Activated naive CD8-positive, alpha-beta T cell treated with anti-CD3 and anti-CD28 coated beads, Interleukin-2, amount 50 U/mL, for 24 hours (primary cell): ENCODE measurements around the gene C13orf46.

Source experiments
- ATAC-seq: fragments of 150-1000 bp; cut with Tn5 transposase; one replicate; pipeline ENCODE4 v1.10.0; 2021
- DNase-seq: peaks from one replicate; pipeline ENCODE4 v3.0.0; 2021
- H3K27ac Mint-ChIP-seq: one replicate; pipeline ENCODE4 v1.8.0; 2021; ENCODE audit warnings: mild to moderate bottlenecking, mixed read lengths
- H3K27me3 Mint-ChIP-seq: one replicate; pipeline ENCODE4 v1.8.0; 2021; ENCODE audit warnings: mixed read lengths
- H3K36me3 Mint-ChIP-seq: one replicate; pipeline ENCODE4 v1.8.0; 2021; ENCODE audit warnings: low read depth, mixed read lengths
- H3K4me1 Mint-ChIP-seq: one replicate; pipeline ENCODE4 v1.8.0; 2021; ENCODE audit warnings: mixed read lengths
- H3K4me3 Mint-ChIP-seq: one replicate; pipeline ENCODE4 v1.8.0; 2021; ENCODE audit warnings: mild to moderate bottlenecking, moderate library complexity, mixed read lengths
- H3K9me3 Mint-ChIP-seq: one replicate; pipeline ENCODE4 v1.8.0; 2021; ENCODE audit warnings: mixed read lengths

The C13orf46 gene

GRCh38 chr13:113927661-113928581, 46.0 kb downstream of the C13orf46 start:
- H3K27me3 Mint-ChIP-seq = peaks cover 38% of the 10 kb centered on the region
- no peak for ATAC-seq
- peaks cover 19% of the 10 kb centered on the region for H3K4me1 Mint-ChIP-seq
- H3K36me3 Mint-ChIP-seq = no peaks in the 10 kb centered on the region
- no peak for DNase-seq
- H3K4me3 Mint-ChIP-seq = no peak overlapping the region
- no peaks in the 10 kb centered on the region for H3K9me3 Mint-ChIP-seq
- no peak overlapping the region for H3K27ac Mint-ChIP-seq

GRCh38 chr13:113926951-113927660, 46.8 kb downstream of the C13orf46 start:
- peaks cover 32% of the 10 kb centered on the region for H3K27me3 Mint-ChIP-seq
- no peak overlapping the region for H3K4me3 Mint-ChIP-seq
- H3K4me1 Mint-ChIP-seq = peaks cover 16% of the 10 kb centered on the region
- H3K9me3 Mint-ChIP-seq = no peaks in the 10 kb centered on the region
- DNase-seq = no peak
- H3K36me3 Mint-ChIP-seq = no peaks in the 10 kb centered on the region
- no peak overlapping the region for H3K27ac Mint-ChIP-seq
- ATAC-seq = no peak

- ATAC-seq (no peak), DNase-seq (no peak)
- H3K27me3 Mint-ChIP-seq = peaks cover 36% of the 10 kb centered on the region
- peaks cover 8% of the 10 kb centered on the region for H3K4me1 Mint-ChIP-seq
- peaks cover 3% of the 10 kb centered on the region for H3K36me3 Mint-ChIP-seq
- no peak overlapping the region for H3K27ac Mint-ChIP-seq
- H3K9me3 Mint-ChIP-seq = peaks cover 6% of the 10 kb centered on the region
- H3K4me3 Mint-ChIP-seq = no peak overlapping the region
Observed at GRCh38 chr13:113926301-113926761, 47.5 kb downstream of the C13orf46 start.

- Mint-ChIP-seq H3K36me3 (peaks cover 3% of the 10 kb centered on the region), H3K27me3 (peaks cover 44% of the 10 kb centered on the region), H3K27ac (no peak overlapping the region), H3K4me1 (no peaks in the 10 kb centered on the region), H3K4me3 (no peak overlapping the region), H3K9me3 (peaks cover 10% of the 10 kb centered on the region)
- ATAC-seq (no peak), DNase-seq (no peak)
Observed at GRCh38 chr13:113924184-113924901, 49.5 kb downstream of the C13orf46 start.

GRCh38 chr13:113923376-113924063, 50.4 kb downstream of the C13orf46 start:
- Mint-ChIP-seq H3K27ac (no peak overlapping the region), H3K36me3 (peaks cover 3% of the 10 kb centered on the region), H3K4me1 (no peaks in the 10 kb centered on the region), H3K9me3 (peaks cover 10% of the 10 kb centered on the region), H3K27me3 (peaks cover 39% of the 10 kb centered on the region), H3K4me3 (no peak overlapping the region)
- ATAC-seq = no peak
- no peak for DNase-seq

GRCh38 chr13:113922412-113923118, 51.3 kb downstream of the C13orf46 start:
- no peaks in the 10 kb centered on the region for H3K4me1 Mint-ChIP-seq
- ATAC-seq (no peak), DNase-seq (no peak)
- H3K36me3 Mint-ChIP-seq = peaks cover 3% of the 10 kb centered on the region
- no peak overlapping the region for H3K4me3 Mint-ChIP-seq
- H3K27me3 Mint-ChIP-seq = peaks cover 36% of the 10 kb centered on the region
- no peak overlapping the region for H3K27ac Mint-ChIP-seq
- peaks cover 10% of the 10 kb centered on the region for H3K9me3 Mint-ChIP-seq

GRCh38 chr13:113921763-113922162, 52.1 kb downstream of the C13orf46 start:
- Mint-ChIP-seq H3K27me3 (peaks cover 32% of the 10 kb centered on the region), H3K4me1 (no peaks in the 10 kb centered on the region)
- DNase-seq = no peak

GRCh38 chr13:113920606-113921286, 53.1 kb downstream of the C13orf46 start:
- H3K9me3 Mint-ChIP-seq = peaks cover 10% of the 10 kb centered on the region
- ATAC-seq = no peak
- no peak overlapping the region for H3K4me3 Mint-ChIP-seq
- H3K27me3 Mint-ChIP-seq = peaks cover 31% of the 10 kb centered on the region
- peaks cover 3% of the 10 kb centered on the region for H3K36me3 Mint-ChIP-seq
- DNase-seq = no peak
- H3K4me1 Mint-ChIP-seq = no peaks in the 10 kb centered on the region
- H3K27ac Mint-ChIP-seq = no peak overlapping the region

More at GRCh38 chr13:113921763-113922162, 52.1 kb downstream of the C13orf46 start:
- H3K27ac Mint-ChIP-seq = no peak overlapping the region
- peaks cover 10% of the 10 kb centered on the region for H3K9me3 Mint-ChIP-seq
- no peak overlapping the region for H3K4me3 Mint-ChIP-seq
- ATAC-seq = no peak
- peaks cover 3% of the 10 kb centered on the region for H3K36me3 Mint-ChIP-seq

GRCh38 chr13:113919761-113920559, 53.9 kb downstream of the C13orf46 start:
- peaks cover 30% of the 10 kb centered on the region for H3K27me3 Mint-ChIP-seq
- H3K27ac Mint-ChIP-seq = no peak overlapping the region
- H3K4me1 Mint-ChIP-seq = no peaks in the 10 kb centered on the region
- no peak for DNase-seq
- H3K9me3 Mint-ChIP-seq = peaks cover 10% of the 10 kb centered on the region
- H3K4me3 Mint-ChIP-seq = no peak overlapping the region
- ATAC-seq = peak; percentile 10
- peaks cover 3% of the 10 kb centered on the region for H3K36me3 Mint-ChIP-seq

GRCh38 chr13:113918981-113919701, 54.7 kb downstream of the C13orf46 start:
- no peak overlapping the region for H3K4me3 Mint-ChIP-seq
- no peak overlapping the region for H3K27ac Mint-ChIP-seq
- no peaks in the 10 kb centered on the region for H3K4me1 Mint-ChIP-seq
- no peak for DNase-seq
- peaks cover 3% of the 10 kb centered on the region for H3K36me3 Mint-ChIP-seq
- H3K9me3 Mint-ChIP-seq = peaks cover 10% of the 10 kb centered on the region
- ATAC-seq = no peak
- peaks cover 33% of the 10 kb centered on the region for H3K27me3 Mint-ChIP-seq

- H3K27ac Mint-ChIP-seq = no peak overlapping the region
- H3K9me3 Mint-ChIP-seq = peaks cover 10% of the 10 kb centered on the region
- H3K4me1 Mint-ChIP-seq = peaks cover 1% of the 10 kb centered on the region
- no peak overlapping the region for H3K4me3 Mint-ChIP-seq
- DNase-seq (no peak), ATAC-seq (no peak)
- H3K27me3 Mint-ChIP-seq = peaks cover 36% of the 10 kb centered on the region
- H3K36me3 Mint-ChIP-seq = peaks cover 3% of the 10 kb centered on the region
Observed at GRCh38 chr13:113918580-113918979, 55.3 kb downstream of the C13orf46 start.
